Liver (tissue), 3 donors: ENCODE data around the gene RAG2.

ENCODE experiments used
- GABPA ChIP-seq, 2 donors: IDR thresholded peaks in 1 of 2; conservative IDR thresholded peaks in 1 of 2; 2 replicates each; pipeline ENCODE4 v1.6.1; 2016; ENCODE audit warnings: antibody characterized with exemption in 2 of 2, mild to moderate bottlenecking in 1 of 2, moderate library complexity in 1 of 2
- JUND ChIP-seq, 2 donors: IDR thresholded peaks; 2 replicates each; pipeline ENCODE4 v1.6.1; 2016; ENCODE audit warnings: antibody characterized with exemption in 2 of 2
- NR2F2 ChIP-seq: IDR thresholded peaks from 2 replicates; pipeline ENCODE4 v1.6.1; 2016; ENCODE audit warnings: antibody characterized with exemption
- RXRA ChIP-seq, 2 donors: IDR thresholded peaks; 2 replicates each; pipeline ENCODE4 v1.6.1; 2017 to 2018; ENCODE audit warnings: antibody characterized with exemption in 2 of 2, mild to moderate bottlenecking in 1 of 2
- TAF1 ChIP-seq: conservative IDR thresholded peaks from 2 replicates; pipeline ENCODE4 v1.6.1; 2016; ENCODE audit warnings: antibody characterized with exemption, mild to moderate bottlenecking
- YY1 ChIP-seq: IDR thresholded peaks from 2 replicates; pipeline ENCODE4 v1.6.1; 2016; ENCODE audit warnings: antibody characterized with exemption, mild to moderate bottlenecking
- TF ChIP-seq, protein P1 (sequence below): fragments of 150-350 bp; IDR thresholded peaks from 2 replicates; pipeline ENCODE4 v1.5.1; 2017; ENCODE audit warnings: improper control_type of control experiment, low read depth, low read length; ENCODE audit not compliant: missing input control
- TF ChIP-seq, protein P2 (sequence below): IDR thresholded peaks from 2 replicates; pipeline ENCODE4 v1.6.1; 2016; ENCODE audit warnings: antibody characterized with exemption
- donor health status: healthy.
- donor health status: healthy.

DNA sequence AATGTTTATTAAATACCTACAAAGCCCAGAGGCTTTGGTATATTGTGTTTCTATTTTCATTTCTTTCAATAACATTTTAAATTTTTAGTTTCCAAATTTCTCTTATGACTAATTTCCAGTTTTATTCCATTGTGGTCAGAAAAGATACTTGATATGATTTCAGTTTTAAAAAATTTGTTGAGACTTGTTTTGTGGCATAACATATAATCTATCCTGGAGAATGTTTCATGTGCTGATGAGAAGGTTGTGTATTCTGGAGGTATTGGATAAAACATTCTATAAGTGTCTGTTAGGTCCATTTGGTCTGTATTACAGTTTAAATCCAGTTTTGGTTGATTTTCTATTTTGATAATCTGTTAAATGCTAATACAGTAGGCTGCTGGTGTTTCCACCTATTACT is 40.0 kb downstream of the RAG2 start:
- TF ChIP-seq GABPA (IDR thresholded peaks at IDR 0.05 in 1 of 2, conservative IDR thresholded peaks at IDR 0.05 in 1 of 2) (no peak), TAF1 (no peak), NR2F2 (no peak), JUND (IDR thresholded peaks at IDR 0.05) (no peak), YY1 (no peak), RXRA (IDR thresholded peaks at IDR 0.05) (no peak)
- TF ChIP-seq, protein P1, sequence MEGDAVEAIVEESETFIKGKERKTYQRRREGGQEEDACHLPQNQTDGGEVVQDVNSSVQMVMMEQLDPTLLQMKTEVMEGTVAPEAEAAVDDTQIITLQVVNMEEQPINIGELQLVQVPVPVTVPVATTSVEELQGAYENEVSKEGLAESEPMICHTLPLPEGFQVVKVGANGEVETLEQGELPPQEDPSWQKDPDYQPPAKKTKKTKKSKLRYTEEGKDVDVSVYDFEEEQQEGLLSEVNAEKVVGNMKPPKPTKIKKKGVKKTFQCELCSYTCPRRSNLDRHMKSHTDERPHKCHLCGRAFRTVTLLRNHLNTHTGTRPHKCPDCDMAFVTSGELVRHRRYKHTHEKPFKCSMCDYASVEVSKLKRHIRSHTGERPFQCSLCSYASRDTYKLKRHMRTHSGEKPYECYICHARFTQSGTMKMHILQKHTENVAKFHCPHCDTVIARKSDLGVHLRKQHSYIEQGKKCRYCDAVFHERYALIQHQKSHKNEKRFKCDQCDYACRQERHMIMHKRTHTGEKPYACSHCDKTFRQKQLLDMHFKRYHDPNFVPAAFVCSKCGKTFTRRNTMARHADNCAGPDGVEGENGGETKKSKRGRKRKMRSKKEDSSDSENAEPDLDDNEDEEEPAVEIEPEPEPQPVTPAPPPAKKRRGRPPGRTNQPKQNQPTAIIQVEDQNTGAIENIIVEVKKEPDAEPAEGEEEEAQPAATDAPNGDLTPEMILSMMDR, result no peak
- TF ChIP-seq, protein P2, sequence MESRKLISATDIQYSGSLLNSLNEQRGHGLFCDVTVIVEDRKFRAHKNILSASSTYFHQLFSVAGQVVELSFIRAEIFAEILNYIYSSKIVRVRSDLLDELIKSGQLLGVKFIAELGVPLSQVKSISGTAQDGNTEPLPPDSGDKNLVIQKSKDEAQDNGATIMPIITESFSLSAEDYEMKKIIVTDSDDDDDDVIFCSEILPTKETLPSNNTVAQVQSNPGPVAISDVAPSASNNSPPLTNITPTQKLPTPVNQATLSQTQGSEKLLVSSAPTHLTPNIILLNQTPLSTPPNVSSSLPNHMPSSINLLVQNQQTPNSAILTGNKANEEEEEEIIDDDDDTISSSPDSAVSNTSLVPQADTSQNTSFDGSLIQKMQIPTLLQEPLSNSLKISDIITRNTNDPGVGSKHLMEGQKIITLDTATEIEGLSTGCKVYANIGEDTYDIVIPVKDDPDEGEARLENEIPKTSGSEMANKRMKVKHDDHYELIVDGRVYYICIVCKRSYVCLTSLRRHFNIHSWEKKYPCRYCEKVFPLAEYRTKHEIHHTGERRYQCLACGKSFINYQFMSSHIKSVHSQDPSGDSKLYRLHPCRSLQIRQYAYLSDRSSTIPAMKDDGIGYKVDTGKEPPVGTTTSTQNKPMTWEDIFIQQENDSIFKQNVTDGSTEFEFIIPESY, result no peak
